ENCODE data around the gene FKBP1A. TPM values are rescaled to one million over a fixed set of nuclear protein-coding genes. Genes with fewer than 3 reads are reported as not detected.

The FKBP1A gene
- total RNA-seq, 1 donor from 2014 or later: 952 TPM

DNA sequence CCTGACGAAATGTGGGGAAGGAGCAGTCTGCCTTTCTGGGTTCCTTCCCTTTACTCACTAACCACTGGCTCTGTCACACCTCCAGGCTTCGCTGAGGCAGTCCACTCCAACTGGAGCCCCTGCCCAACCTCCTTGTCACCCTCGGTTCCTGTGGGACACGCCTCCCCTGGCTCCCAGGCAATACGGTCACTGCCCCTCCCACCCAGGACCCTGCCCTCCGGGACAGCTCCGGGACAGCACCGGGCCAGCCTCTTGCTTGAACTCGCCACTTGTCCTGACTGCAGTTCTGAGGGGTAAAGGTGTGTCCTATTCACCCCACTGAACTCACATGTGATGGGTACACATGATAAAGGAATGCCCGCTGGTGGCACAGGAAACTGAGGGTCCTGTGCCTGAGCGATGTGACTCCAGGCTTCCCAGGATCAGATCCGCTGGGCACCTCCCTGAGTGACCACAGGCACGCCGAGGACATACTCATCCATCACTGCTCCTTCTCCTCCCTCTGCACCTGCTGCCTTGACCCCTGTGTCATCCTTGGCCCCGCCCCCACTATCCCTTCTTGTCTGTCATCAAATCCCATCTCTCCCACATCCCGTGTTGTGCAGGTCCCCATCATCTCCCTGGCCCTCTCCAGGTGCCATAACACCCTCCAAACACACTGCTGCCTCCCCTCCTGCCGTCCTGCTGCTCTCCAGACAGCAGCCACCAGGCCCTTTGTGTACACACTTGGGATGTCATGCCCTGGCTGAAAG is 71.8 kb downstream of the FKBP1A start:
- TF ChIP-seq, protein P1, sequence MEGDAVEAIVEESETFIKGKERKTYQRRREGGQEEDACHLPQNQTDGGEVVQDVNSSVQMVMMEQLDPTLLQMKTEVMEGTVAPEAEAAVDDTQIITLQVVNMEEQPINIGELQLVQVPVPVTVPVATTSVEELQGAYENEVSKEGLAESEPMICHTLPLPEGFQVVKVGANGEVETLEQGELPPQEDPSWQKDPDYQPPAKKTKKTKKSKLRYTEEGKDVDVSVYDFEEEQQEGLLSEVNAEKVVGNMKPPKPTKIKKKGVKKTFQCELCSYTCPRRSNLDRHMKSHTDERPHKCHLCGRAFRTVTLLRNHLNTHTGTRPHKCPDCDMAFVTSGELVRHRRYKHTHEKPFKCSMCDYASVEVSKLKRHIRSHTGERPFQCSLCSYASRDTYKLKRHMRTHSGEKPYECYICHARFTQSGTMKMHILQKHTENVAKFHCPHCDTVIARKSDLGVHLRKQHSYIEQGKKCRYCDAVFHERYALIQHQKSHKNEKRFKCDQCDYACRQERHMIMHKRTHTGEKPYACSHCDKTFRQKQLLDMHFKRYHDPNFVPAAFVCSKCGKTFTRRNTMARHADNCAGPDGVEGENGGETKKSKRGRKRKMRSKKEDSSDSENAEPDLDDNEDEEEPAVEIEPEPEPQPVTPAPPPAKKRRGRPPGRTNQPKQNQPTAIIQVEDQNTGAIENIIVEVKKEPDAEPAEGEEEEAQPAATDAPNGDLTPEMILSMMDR (IDR thresholded peaks at IDR 0.05; ENCODE audit: unreplicated experiment): no peak
- Mint-ChIP-seq H3K9me3 (ENCODE audit: unreplicated experiment) (no peaks in the 10 kb centered on the region), H3K36me3 (ENCODE audit: low read depth, unreplicated experiment) (peaks cover 3% of the 10 kb centered on the region), H3K4me3 (ENCODE audit: unreplicated experiment) (no peak overlapping the region), H3K27ac (ENCODE audit: unreplicated experiment) (peak overlapping the region; percentile 38), H3K4me1 (ENCODE audit: unreplicated experiment) (peaks cover 33% of the 10 kb centered on the region), H3K27me3 (ENCODE audit: unreplicated experiment) (peaks cover 9% of the 10 kb centered on the region)
- DNase-seq (ENCODE audit: low spot score): no peak

DNA sequence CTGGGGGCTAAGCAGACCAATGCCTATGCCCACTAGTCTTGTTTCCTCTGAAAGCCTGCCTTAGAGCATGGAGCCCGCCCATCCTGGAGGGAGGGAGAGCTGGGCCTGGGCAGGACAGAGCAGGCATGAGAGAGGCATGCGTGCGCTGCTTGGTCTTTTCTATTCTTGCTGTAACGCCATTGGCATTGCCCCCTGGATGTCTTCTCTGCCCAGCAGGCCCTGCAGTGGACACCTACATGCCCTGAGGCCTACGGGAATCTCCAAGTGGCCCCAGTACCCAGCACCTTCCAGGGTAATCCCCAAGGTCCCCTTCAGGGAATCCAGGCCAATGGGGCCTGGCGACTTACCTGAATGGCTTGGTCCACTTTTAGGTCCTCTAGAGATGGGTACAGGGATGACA is 72.8 kb downstream of the FKBP1A start:
- Mint-ChIP-seq H3K27ac (ENCODE audit: unreplicated experiment) (no peak overlapping the region), H3K27me3 (ENCODE audit: unreplicated experiment) (peaks cover 9% of the 10 kb centered on the region), H3K36me3 (ENCODE audit: low read depth, unreplicated experiment) (peaks cover 3% of the 10 kb centered on the region), H3K9me3 (ENCODE audit: unreplicated experiment) (no peaks in the 10 kb centered on the region), H3K4me3 (ENCODE audit: unreplicated experiment) (no peak overlapping the region), H3K4me1 (ENCODE audit: unreplicated experiment) (peaks cover 33% of the 10 kb centered on the region)
- TF ChIP-seq, protein P1 (IDR thresholded peaks at IDR 0.05; ENCODE audit: unreplicated experiment): no peak
- DNase-seq (ENCODE audit: low spot score): no peak

DNA sequence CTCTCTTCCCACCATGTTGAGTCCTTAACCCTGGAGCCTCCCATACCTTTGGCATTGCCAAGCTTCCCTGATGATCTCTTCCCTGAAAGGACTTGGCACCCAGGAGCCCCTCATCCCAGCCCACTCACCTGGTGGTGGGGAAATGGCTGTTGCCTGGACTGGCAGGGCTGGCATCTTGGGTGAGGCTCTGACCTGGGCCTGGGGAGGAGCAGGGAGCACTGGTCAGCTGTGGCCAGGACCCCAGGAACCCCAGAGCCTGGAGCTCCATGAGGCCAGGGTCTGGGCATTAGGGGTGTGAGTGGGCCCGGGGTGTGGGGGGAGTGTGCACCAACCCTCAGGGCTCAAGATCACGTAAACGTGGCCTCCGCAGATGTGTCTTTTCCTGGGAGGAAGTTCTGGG is 73.4 kb downstream of the FKBP1A start:
- H3K27me3 Mint-ChIP-seq (ENCODE audit: unreplicated experiment): peaks cover 9% of the 10 kb centered on the region
- no peaks in the 10 kb centered on the region for H3K9me3 Mint-ChIP-seq (ENCODE audit: unreplicated experiment)
- H3K27ac Mint-ChIP-seq (ENCODE audit: unreplicated experiment): no peak overlapping the region
- no peak overlapping the region for H3K4me3 Mint-ChIP-seq (ENCODE audit: unreplicated experiment)
- peaks cover 3% of the 10 kb centered on the region for H3K36me3 Mint-ChIP-seq (ENCODE audit: low read depth, unreplicated experiment)
- H3K4me1 Mint-ChIP-seq (ENCODE audit: unreplicated experiment): peaks cover 33% of the 10 kb centered on the region
- TF ChIP-seq, protein P1 (IDR thresholded peaks at IDR 0.05; ENCODE audit: unreplicated experiment): no peak
- DNase-seq (ENCODE audit: low spot score): no peak

DNA sequence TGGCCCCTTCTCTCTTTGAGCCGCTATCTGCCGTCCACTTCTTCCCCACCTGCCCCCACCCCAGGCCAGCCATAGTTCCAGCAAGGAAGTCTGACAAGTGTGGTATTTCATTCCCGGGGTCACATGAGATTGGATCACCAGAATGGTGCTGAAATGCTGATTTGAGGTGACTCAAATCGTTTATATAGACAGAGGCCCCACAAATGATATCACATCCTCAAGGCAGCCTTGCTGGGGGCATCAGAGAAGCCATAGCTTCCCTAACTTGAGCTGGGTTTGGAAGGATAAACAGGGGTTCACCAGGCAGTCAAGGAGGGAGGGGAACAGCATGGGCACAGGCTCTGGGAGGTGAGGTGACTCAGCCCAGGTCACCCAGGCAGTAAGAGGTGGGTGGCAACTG is 73.8 kb downstream of the FKBP1A start:
- TF ChIP-seq, protein P1 (IDR thresholded peaks at IDR 0.05; ENCODE audit: unreplicated experiment): no peak
- peaks cover 32% of the 10 kb centered on the region for H3K4me1 Mint-ChIP-seq (ENCODE audit: unreplicated experiment)
- H3K4me3 Mint-ChIP-seq (ENCODE audit: unreplicated experiment): no peak overlapping the region
- H3K27me3 Mint-ChIP-seq (ENCODE audit: unreplicated experiment): peaks cover 8% of the 10 kb centered on the region
- peaks cover 3% of the 10 kb centered on the region for H3K36me3 Mint-ChIP-seq (ENCODE audit: low read depth, unreplicated experiment)
- no peaks in the 10 kb centered on the region for H3K9me3 Mint-ChIP-seq (ENCODE audit: unreplicated experiment)
- no peak overlapping the region for H3K27ac Mint-ChIP-seq (ENCODE audit: unreplicated experiment)
- no peak for DNase-seq (ENCODE audit: low spot score)

Other genes starting within 250 kb of the FKBP1A start
- gene TMEM74B, start 208.1 kb downstream of the FKBP1A start, total RNA-seq (ENCODE audit: unreplicated experiment): 35.4 TPM
- gene C20orf202, start 189.6 kb downstream of the FKBP1A start, total RNA-seq (ENCODE audit: unreplicated experiment): 0.92 TPM
- gene RAD21L1, start 167.0 kb downstream of the FKBP1A start, total RNA-seq (ENCODE audit: unreplicated experiment): 1.1 TPM
- gene SNPH, start 126.8 kb downstream of the FKBP1A start, total RNA-seq (ENCODE audit: unreplicated experiment): 8.4 TPM
- gene SDCBP2, start 63.9 kb downstream of the FKBP1A start, total RNA-seq (ENCODE audit: unreplicated experiment): 10.1 TPM
- gene NSFL1C, start 73.8 kb upstream of the FKBP1A start, total RNA-seq (ENCODE audit: unreplicated experiment): 104 TPM
- gene SIRPB2, start 98.4 kb upstream of the FKBP1A start, total RNA-seq (ENCODE audit: unreplicated experiment): 41.5 TPM
- gene SIRPD, start 164.7 kb upstream of the FKBP1A start, total RNA-seq (ENCODE audit: unreplicated experiment): not detected
- gene SIRPB1, start 227.0 kb upstream of the FKBP1A start, total RNA-seq (ENCODE audit: unreplicated experiment): not detected